Activated naive CD4-positive, alpha-beta T cell treated with anti-CD3 and anti-CD28 coated beads for 36 hours (primary cell): ENCODE measurements around the gene MTHFD1. TPM values are rescaled to one million over a fixed set of nuclear protein-coding genes. Genes with fewer than 3 reads are reported as not detected.
A peak's percentile ranks its signal among the peaks of the same experiment; 100 is the strongest.
"Not testable (repeated sequence)": the region's sequence is repeated elsewhere in the genome, so short reads cannot be mapped to it uniquely, and the experiment has no call there.

Source experiments
- CTCF ChIA-PET: fragments of 350-600 bp; sonication (Branson Sonifier 250); formaldehyde crosslinking; loops from one replicate; lab custom pipeline; 2021; ENCODE audit warnings: antibody characterized with exemption; lab: Charles Lee
- DNase-seq: peaks from one replicate; pipeline ENCODE4 v3.0.0-alpha.2; 2020
- H3K27ac Mint-ChIP-seq: one replicate; pipeline ENCODE4 v1.8.0; 2021; ENCODE audit warnings: mild to moderate bottlenecking, mixed read lengths
- H3K27me3 Mint-ChIP-seq: one replicate; pipeline ENCODE4 v1.8.0; 2021; ENCODE audit warnings: low read depth, mixed read lengths
- H3K36me3 Mint-ChIP-seq: one replicate; pipeline ENCODE4 v1.8.0; 2021; ENCODE audit warnings: low read depth, mixed read lengths
- H3K4me1 Mint-ChIP-seq: one replicate; pipeline ENCODE4 v1.8.0; 2021; ENCODE audit warnings: low read depth, mixed read lengths
- H3K4me3 Mint-ChIP-seq: one replicate; pipeline ENCODE4 v1.8.0; 2021; ENCODE audit warnings: mild to moderate bottlenecking, moderate library complexity, mixed read lengths
- H3K9me3 Mint-ChIP-seq: one replicate; pipeline ENCODE4 v1.8.0; 2021; ENCODE audit warnings: mixed read lengths
- intact Hi-C: fragments of 100-400 bp; cut with micrococcal nuclease; formaldehyde crosslinking; loops from one replicate; pipeline ENCODE4 v1.15.1; 2023
- total RNA-seq, 2 experiments: library from RNA; stranded (reverse); gene quantifications; one replicate each; pipeline ENCODE4 v1.2.3, GENCODE V29; 2021

The MTHFD1 gene
- total RNA-seq = 100 to 1,000 TPM; 240 to 247 TPM

DNA sequence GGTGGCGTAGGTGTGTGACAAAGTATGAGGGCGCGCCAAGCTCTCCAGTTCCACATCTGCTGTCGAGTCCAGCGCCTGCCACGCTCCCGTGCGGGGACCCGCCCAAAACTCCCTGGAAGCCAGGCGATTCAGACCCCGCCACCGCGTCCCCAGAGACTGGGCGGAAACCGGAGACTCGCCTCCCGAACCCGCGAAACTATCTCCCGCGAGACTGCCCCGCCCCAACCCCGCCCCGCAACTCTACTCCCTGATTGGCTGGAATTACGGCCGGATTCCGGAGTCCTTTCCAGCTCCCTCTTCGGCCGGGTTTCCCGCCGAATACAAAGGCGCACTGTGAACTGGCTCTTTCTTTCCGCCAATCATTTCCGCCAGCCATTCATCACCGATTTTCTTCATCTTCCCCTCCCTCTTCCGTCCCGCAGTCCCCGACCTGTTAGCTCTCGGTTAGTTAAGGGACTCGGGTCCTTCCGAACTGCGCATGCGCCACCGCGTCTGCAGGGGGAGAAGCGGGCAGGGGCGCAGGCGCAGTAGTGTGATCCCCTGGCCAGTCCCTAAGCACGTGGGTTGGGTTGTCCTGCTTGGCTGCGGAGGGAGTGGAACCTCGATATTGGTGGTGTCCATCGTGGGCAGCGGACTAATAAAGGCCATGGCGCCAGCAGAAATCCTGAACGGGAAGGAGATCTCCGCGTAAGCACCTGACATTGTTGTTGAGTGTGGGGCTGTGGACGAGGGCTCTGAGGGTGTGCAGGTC lies at the start of gene MTHFD1:
Gene MTHFD1, plus strand, starts transcription at position 572 of the 751 bp plus-strand sequence. Its CDS starts 75 bp downstream, at position 647.
- H3K36me3 Mint-ChIP-seq = peaks cover 38% of the 10 kb centered on the region
- no peaks in the 10 kb centered on the region for H3K9me3 Mint-ChIP-seq
- peak within 1 kb of the TSS; percentile 94 for H3K27ac Mint-ChIP-seq
- no peaks in the 10 kb centered on the region for H3K27me3 Mint-ChIP-seq
- peak; percentile 99 for DNase-seq
- intact Hi-C loops = loop anchor here (1.0 to 5.0 kb wide), 6 partner anchors 50 to 747 kb away; partner anchors contain the start of genes AKAP5, HSPA2, SYNE2 and WDR89
- CTCF ChIA-PET = interaction anchor here (0.5 to 2.8 kb wide), 8 partner anchors 9 to 123 kb away, joined by 3 to 11 read pairs (median 4); partner anchors contain the start of gene ZBTB25
- peak within 1 kb of the TSS; percentile 92 for H3K4me3 Mint-ChIP-seq
- peaks cover 26% of the 10 kb centered on the region for H3K4me1 Mint-ChIP-seq

DNA sequence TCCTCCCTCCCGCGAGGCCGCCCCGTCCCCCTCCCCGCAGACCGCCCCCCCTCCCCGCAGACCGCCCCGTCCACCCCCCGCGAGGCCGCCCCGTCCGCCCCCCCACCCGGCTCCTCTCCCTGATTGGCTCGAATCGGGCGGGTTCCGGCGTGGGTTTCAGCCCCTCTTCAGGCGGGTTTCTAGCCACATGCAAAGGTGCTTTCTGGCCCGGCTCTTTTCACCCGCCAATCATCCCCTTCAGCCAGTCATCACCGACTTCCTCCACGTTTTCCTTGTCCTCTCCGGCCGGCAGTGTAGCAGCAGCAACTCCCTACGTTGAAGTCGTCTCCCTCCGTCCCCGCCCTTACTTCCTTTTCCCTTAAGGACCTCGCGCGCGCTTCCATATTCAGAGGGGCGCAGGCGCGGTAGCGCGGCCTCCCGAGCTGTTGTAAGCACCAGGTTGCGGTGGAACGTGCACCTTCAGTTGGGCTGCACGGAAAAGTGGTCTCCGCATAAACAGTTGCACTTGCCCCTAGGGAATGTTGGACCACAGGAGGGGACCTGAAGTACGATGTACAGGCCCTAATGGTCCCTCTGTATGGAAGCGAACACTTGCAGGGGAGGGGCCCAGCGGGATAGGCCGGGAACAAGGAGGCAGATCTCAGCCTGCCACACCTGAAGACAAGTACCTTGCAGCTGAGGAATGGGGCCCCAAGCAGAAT lies 49.4 kb upstream of the MTHFD1 start:
- DNase-seq = peak; percentile 95
- peak overlapping the region; percentile 92 for H3K4me3 Mint-ChIP-seq
- intact Hi-C loops = loop anchor here (1.0 to 2.0 kb wide), 6 partner anchors 50 to 796 kb away; partner anchors contain the start of genes HSPA2, MTHFD1, PPP2R5E and SYNE2
- peak overlapping the region; percentile 86 for H3K27ac Mint-ChIP-seq
- H3K4me1 Mint-ChIP-seq = peaks cover 19% of the 10 kb centered on the region
- CTCF ChIA-PET = interaction anchor here (1.0 to 1.7 kb wide), 4 partner anchors 8 to 91 kb away, joined by 3 to 4 read pairs (median 4); partner anchors contain the start of gene MTHFD1
- peaks cover 8% of the 10 kb centered on the region for H3K9me3 Mint-ChIP-seq
- no peaks in the 10 kb centered on the region for H3K27me3 Mint-ChIP-seq
- peaks cover 8% of the 10 kb centered on the region for H3K36me3 Mint-ChIP-seq

DNA sequence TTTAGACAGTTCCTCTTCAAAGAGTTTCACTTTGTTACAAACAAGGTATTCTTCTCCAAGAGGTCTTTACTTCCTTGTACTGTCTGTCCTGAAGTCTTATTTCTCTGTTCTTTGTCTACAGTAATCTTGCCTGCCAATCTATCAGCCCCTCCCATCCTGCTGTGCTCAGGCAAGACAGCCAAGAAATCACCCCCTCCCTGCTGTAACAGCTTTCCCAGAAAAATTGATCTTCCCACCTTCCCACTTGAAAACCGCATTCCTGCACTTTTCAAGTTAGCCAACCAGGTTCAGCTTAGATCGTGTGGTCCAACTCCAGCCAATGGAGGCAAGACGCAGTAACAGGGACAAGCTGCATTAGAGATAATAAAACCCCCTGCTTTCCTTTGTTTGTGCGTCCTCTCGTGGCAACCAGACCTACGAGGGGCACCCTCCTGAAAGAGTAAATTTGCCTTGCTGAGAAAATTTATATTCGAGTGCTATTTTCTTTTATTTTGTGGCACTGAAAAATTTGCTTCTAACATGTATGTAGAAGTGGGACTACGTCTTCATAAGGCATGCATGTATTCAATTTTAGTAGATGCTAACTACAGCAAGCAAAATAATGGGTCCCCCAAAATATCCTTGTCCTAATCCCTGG lies 47.5 kb upstream of the MTHFD1 start:
- DNase-seq = no peak
- H3K9me3 Mint-ChIP-seq = peaks cover 8% of the 10 kb centered on the region
- CTCF ChIA-PET = interaction anchor here (0.7 to 1.5 kb wide), 3 partner anchors 29 to 296 kb away, joined by 3 to 5 read pairs (median 5); no protein-coding TSS in a partner anchor
- no peaks in the 10 kb centered on the region for H3K27me3 Mint-ChIP-seq
- H3K36me3 Mint-ChIP-seq = peaks cover 8% of the 10 kb centered on the region
- intact Hi-C loops = no loop called here
- H3K27ac Mint-ChIP-seq = no peak overlapping the region
- H3K4me1 Mint-ChIP-seq = peaks cover 19% of the 10 kb centered on the region
- no peak overlapping the region for H3K4me3 Mint-ChIP-seq

DNA sequence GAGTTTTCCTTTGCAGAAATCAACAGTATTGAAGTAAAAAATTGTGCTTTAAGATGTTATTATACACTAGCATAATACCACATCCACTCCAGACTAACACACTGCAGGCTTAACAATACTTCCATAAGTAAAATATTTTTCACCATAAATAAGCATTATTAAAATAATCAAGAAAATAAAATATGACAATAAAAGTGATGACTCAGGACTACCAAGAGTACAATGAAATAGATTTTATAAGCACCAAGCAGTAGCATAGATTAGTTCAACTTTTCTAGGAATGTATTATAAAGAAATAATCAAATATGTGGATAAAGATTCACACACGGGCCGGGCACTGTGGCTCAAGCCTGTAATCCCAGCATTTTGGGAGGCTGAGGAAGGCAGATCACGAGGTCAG lies 40.4 kb upstream of the MTHFD1 start:
- H3K4me1 Mint-ChIP-seq = no peaks in the 10 kb centered on the region
- H3K4me3 Mint-ChIP-seq = no peak overlapping the region
- intact Hi-C loops = no loop called here
- H3K36me3 Mint-ChIP-seq = no peaks in the 10 kb centered on the region
- no peak overlapping the region for H3K27ac Mint-ChIP-seq
- no peak for DNase-seq
- no peaks in the 10 kb centered on the region for H3K27me3 Mint-ChIP-seq
- CTCF ChIA-PET = interaction anchor here (1.3 to 1.6 kb wide), 2 partner anchors 9 to 82 kb away, joined by 4 to 5 read pairs; no protein-coding TSS in a partner anchor
- no peaks in the 10 kb centered on the region for H3K9me3 Mint-ChIP-seq

DNA sequence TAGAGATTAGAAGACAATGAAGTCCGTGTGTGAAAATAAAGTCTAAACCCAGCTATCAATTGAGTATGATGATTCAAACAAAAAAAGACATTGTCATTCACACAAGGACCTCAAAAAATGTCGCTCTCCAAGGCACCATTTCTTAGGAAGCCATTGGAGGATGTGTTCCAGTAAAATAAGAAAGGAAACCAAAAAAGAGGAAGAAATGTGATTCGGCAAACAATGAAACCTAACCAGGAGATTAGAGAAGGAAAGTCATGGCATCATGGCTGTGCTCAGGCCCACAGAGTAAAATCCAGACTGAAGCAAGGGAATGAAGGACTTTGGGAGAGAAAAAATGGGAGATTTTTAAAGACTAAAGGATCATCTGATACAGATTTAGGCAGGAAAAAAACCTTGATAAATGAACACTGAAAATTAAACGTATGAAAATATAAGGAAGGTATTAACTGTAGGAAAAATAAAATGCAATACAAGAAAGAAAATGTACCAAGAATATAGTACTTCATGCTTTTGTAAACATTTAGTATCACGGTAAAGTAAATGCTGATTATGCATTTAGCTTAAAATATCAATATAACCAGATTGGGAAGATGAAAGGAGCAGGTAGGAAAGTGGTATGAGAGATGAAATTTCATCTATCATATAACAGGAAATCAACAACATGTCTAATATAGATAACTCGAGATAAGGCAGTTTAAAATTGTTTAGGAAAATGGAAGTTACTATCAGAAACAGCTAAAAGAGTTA lies 38.2 kb upstream of the MTHFD1 start:
- H3K27ac Mint-ChIP-seq = no peak overlapping the region
- no peaks in the 10 kb centered on the region for H3K36me3 Mint-ChIP-seq
- H3K27me3 Mint-ChIP-seq = no peaks in the 10 kb centered on the region
- H3K9me3 Mint-ChIP-seq = no peaks in the 10 kb centered on the region
- CTCF ChIA-PET = no interaction called here
- intact Hi-C loops = no loop called here
- no peak overlapping the region for H3K4me3 Mint-ChIP-seq
- no peak for DNase-seq
- no peaks in the 10 kb centered on the region for H3K4me1 Mint-ChIP-seq

DNA sequence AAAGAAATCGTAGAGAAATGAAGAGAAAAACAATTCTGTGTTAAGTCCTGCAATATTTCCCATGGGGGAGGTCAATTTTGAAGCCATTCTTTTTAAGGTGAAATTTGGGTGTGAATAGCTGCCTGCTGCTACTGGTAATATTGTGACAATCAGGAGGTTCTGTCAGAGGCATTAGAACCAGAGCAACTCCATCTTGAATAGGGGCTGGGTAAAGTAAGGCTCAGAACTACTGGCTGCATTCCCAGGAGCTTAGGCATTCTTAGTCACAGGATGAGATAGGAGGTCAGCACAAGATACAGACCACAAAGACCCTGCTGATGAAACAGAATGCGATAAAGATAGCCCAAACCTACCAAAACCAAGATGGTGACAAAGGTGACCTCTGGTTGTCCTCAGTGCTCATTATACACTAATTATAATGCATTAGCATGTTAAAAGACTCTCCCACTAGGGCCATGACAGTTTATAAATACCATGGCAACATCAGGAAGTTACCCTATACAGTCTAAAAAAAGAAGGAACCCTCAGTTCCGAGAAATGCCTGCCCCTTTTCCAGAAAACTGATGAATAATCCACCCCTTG lies 24.8 kb upstream of the MTHFD1 start:
- intact Hi-C loops = no loop called here
- H3K4me1 Mint-ChIP-seq = no peaks in the 10 kb centered on the region
- H3K9me3 Mint-ChIP-seq = no peaks in the 10 kb centered on the region
- CTCF ChIA-PET = no interaction called here
- H3K27ac Mint-ChIP-seq = no peak overlapping the region
- no peaks in the 10 kb centered on the region for H3K27me3 Mint-ChIP-seq
- no peak overlapping the region for H3K4me3 Mint-ChIP-seq
- H3K36me3 Mint-ChIP-seq = no peaks in the 10 kb centered on the region
- DNase-seq = no peak

DNA sequence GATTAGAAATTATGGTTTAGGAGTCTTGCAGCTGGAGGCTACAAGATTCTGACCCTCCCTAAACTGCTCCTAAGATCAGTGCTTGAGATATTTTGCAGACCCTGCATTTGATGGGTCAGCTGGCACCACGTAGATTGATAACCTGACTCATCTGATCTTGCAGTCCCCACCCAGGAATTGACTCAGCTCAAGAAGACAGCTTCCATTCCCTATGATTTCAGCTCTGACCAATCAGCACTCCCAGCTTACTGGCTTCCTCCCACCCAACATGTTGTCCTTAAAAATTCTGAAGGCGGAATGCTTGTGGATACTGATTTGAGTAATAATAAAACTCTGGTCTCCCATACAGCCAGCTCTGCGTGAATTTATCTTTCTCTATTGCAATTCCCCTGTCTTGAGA lies 23.2 kb upstream of the MTHFD1 start:
- H3K9me3 Mint-ChIP-seq = no peaks in the 10 kb centered on the region
- H3K27me3 Mint-ChIP-seq = no peaks in the 10 kb centered on the region
- intact Hi-C loops = no loop called here
- H3K27ac Mint-ChIP-seq = no peak overlapping the region
- H3K4me1 Mint-ChIP-seq = no peaks in the 10 kb centered on the region
- H3K4me3 Mint-ChIP-seq = no peak overlapping the region
- no peaks in the 10 kb centered on the region for H3K36me3 Mint-ChIP-seq
- DNase-seq = no peak
- CTCF ChIA-PET = no interaction called here

DNA sequence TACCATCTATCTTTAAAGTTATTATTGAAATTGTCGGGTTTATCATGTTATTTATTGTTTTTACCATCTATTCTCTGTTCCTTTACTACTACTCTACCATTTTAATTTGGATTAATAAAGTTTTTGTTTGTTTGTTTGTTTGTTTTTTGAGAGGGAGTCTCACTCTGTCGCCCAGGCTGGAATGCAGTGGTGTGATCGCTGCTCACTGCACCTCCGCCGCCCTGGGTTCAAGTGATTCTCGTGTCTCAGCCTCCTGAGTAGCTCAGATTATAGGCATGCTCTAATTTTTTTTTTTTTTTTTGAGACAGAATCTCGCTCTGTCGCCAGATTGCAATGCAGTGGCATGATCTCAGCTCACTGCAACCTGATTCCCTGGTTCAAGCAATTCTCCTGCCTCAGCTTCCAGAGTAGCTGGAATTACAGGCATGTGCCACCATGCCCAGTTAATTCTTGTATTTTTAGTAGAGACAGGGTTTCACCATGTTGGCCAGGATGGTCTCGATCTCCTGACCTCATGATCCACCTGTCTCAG lies 22.7 kb upstream of the MTHFD1 start:
- intact Hi-C loops, H3K4me1 Mint-ChIP-seq, H3K36me3 Mint-ChIP-seq, H3K27me3 Mint-ChIP-seq, H3K27ac Mint-ChIP-seq, H3K4me3 Mint-ChIP-seq, H3K9me3 Mint-ChIP-seq, DNase-seq: not testable (repeated sequence)
- CTCF ChIA-PET = interaction anchor here (0.6 kb wide), 1 partner anchor 101 kb away, joined by 3 read pairs; no protein-coding TSS in a partner anchor

DNA sequence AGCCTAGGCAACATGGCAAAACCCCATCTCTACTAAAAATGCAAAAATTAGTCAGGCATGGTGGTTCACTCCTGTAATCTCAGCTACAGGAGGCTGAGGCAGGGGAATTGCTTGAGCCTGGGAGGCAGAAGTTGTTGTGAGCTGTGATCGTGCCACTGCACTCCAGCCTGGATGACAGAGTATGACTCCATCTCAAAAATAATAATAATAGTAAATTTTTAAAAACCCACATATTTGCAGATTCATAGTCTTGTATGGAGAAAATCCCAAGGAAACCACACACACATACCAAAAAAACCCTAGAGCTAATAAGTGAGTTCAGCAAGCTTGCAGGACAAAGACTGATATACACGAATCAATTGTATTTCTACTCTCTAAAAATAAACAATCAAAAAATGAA lies 19.0 kb upstream of the MTHFD1 start:
- Mint-ChIP-seq H3K36me3 (no peaks in the 10 kb centered on the region), H3K4me1 (no peaks in the 10 kb centered on the region), H3K27ac (no peak overlapping the region), H3K27me3 (no peaks in the 10 kb centered on the region), H3K4me3 (no peak overlapping the region), H3K9me3 (no peaks in the 10 kb centered on the region)
- no peak for DNase-seq
- CTCF ChIA-PET = no interaction called here
- intact Hi-C loops = no loop called here

DNA sequence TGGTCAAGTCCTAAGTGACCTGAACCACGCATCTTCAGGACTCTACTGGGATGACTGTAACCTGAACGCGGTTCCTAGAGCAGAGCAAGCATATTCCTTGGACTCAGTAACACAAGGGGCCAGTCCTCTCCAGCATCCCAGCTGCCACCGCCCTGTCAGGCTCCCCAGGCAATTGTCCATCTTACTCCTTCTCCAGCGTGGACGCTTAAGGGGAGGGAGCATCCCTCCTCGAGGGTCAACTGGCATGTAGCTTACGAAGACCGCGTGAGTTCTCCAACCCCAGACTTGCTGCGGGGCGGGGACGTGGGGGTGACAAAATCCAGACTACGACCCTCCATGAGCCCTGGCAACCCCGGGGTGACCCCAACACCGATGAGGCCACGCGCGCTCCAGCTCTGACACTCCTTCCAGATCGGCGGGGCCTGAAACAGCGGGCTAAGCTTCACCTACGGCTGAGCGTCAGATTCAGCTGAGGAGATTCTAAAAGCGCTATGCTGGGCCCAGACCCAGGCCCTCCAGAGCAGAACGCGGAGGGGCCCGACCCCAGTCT lies 846 bp upstream of the MTHFD1 start:
- H3K27ac Mint-ChIP-seq = peak overlapping the region; percentile 94
- intact Hi-C loops = loop anchor here (5.0 kb wide), 1 partner anchor 535 kb away; the partner anchor contains the start of gene SYNE2
- no peaks in the 10 kb centered on the region for H3K9me3 Mint-ChIP-seq
- no peaks in the 10 kb centered on the region for H3K27me3 Mint-ChIP-seq
- peaks cover 32% of the 10 kb centered on the region for H3K36me3 Mint-ChIP-seq
- CTCF ChIA-PET = interaction anchor here (0.8 to 2.8 kb wide), 7 partner anchors 9 to 124 kb away, joined by 3 to 11 read pairs (median 4); partner anchors contain the start of gene ZBTB25
- DNase-seq = peak; percentile 25
- peaks cover 21% of the 10 kb centered on the region for H3K4me1 Mint-ChIP-seq
- H3K4me3 Mint-ChIP-seq = peak overlapping the region; percentile 92
